Measurements from ENCODE around the gene NKAIN1.

The NKAIN1 gene

GRCh38 chr1:31239653-31240241 is at the start of gene NKAIN1:
TSS of gene NKAIN1 (minus strand) at chr1:31239887. CDS start at chr1:31239547, 340 bp downstream.
- no peak for TF ChIP-seq CTCF (IDR thresholded peaks at IDR 0.05)

GRCh38 chr1:31289021-31289420 is 49.3 kb upstream of the NKAIN1 start:
- TF ChIP-seq CTCF (IDR thresholded peaks at IDR 0.05) = no peak

GRCh38 chr1:31273619-31274018 is 33.9 kb upstream of the NKAIN1 start:
- TF ChIP-seq CTCF (IDR thresholded peaks at IDR 0.05) = no peak

GRCh38 chr1:31272369-31272768 is 32.7 kb upstream of the NKAIN1 start:
- no peak for TF ChIP-seq CTCF (IDR thresholded peaks at IDR 0.05)

- no peak for TF ChIP-seq CTCF (IDR thresholded peaks at IDR 0.05)
Measured at GRCh38 chr1:31266547-31266946, 26.9 kb upstream of the NKAIN1 start.

- TF ChIP-seq CTCF (IDR thresholded peaks at IDR 0.05) = no peak
Measured at GRCh38 chr1:31264790-31265386, 25.2 kb upstream of the NKAIN1 start.

- TF ChIP-seq CTCF (IDR thresholded peaks at IDR 0.05) = no peak
Measured at GRCh38 chr1:31263408-31263807, 23.7 kb upstream of the NKAIN1 start.
